GM19043 (cell line): ENCODE results near the gene SAMMSON.

Experiments used
- ATAC-seq: cut with Tn5 transposase; IDR thresholded peaks from one replicate; pipeline ENCODE4 v1.9.1; 2021; ENCODE audit warnings: low read depth; ENCODE audit not compliant: unreplicated experiment

The SAMMSON gene

GRCh38 chr3:69999140-70000027 is at the start of gene SAMMSON:
SAMMSON (plus strand) TSS chr3:69999733.
- no peak for ATAC-seq

DNA sequence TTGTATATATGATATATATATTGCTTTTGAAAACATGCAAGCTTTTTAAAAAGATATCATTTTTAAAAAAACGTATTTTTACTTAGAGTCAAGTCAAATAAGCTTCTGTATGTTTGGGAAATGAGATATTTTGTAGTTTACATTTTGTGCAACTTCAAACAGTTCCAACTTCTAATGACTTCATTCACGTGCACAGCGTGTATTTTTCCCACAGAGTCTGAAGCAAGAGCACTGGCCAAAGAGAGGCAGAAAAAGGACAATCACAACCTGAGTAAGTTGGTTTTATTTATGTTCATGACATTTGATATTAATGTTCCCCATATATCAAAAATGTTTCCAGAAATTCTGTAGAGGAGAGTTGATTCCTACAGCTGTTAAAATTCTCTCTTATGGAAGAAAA is 47.9 kb upstream of the SAMMSON start:
- no peak for ATAC-seq

DNA sequence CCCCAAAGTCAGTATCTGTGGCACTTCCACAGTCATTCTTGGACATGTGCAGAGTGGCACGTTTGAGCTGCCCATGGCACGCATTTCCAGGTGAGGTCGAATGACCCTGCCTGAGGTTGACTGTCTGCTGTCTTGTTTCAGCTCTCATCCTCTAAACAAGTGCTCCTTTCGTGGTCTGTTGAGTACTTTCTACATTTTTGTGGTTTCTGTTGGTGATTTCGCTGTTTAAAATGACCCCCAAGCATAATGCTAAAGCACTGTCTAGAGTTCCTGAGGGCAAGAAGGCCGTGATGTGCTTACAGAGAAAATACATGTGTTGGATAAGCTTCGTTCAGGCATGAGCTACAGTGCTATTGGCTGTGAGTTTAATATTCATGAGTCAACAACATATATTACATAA is 40.0 kb upstream of the SAMMSON start:
- ATAC-seq = no peak

DNA sequence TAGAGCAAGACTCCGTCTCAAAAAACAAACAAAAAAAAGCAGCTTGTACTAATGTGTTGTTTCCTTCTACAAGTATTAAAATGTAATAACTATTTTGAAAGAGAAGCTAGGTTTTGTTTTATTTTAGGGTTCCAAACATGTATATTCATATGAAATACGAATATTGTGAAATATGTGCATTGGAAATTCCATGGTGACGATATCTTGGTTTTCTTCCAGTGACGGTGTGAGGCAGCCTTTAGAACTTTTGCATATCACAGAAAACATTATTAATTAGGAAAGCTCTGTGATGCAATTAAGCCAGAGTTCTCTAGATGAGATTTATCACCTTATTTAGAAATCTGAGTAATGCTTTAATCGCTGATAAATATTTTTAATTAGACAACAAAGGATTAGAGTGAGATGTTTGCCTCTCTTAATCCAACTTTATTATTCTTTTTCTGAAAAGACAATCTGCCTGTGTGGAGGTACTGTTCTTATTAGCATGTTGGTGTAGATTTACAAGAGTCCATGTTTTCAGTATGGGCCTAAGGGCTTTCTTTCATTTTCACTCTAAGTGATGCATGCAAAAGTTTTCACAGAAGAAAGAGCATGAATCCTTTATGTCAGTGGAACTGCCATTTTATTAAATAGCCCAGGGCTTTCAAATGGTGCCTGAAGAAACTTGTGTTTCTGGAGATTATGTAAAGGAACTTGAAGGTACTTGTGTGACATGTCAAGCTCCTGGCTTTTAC is 37.7 kb upstream of the SAMMSON start:
- no peak for ATAC-seq

DNA sequence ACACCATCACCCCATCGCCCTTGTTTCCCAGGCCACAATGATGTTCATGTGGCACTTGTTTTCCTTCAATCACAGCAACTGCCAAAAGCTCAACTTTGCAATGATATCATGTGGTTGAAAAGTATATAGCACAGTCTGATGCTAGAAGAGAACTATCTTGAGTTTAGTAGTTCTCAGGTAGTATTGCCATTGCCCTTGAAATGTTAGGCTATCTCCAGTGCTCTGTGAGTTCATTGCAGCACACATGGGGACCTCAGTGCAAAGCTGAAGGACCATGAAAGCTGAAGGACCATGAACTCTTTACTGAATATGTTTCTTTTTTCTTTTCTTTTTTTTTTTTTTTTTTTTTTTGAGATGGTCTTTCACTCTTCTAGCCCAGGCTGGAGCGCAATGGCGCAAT is 35.9 kb upstream of the SAMMSON start:
- no peak for ATAC-seq

DNA sequence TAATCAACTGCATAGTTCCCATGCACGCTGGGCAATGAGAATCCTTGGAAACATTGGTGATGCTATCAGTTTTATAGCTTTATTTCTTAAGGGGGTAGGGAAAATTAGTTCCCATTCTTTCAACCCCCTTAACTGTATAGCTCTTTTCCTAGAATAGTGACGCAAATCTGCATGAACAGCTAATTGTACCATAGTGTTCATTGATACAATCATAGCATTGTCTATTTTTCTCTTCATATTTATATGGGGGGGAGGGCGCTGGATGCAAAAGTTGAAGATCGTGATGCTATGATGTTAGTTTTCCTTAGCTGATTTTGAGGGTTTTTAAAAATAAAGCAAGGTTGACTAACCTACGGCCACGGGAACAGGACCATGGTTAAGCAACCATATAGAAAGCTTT is 32.4 kb upstream of the SAMMSON start:
- no peak for ATAC-seq

- ATAC-seq = no peak
Measured at GRCh38 chr3:69970827-69971226, 28.7 kb upstream of the SAMMSON start.

GRCh38 chr3:69972672-69973071 is 26.9 kb upstream of the SAMMSON start:
- no peak for ATAC-seq

GRCh38 chr3:69976021-69976420 is 23.5 kb upstream of the SAMMSON start:
- ATAC-seq = no peak

DNA sequence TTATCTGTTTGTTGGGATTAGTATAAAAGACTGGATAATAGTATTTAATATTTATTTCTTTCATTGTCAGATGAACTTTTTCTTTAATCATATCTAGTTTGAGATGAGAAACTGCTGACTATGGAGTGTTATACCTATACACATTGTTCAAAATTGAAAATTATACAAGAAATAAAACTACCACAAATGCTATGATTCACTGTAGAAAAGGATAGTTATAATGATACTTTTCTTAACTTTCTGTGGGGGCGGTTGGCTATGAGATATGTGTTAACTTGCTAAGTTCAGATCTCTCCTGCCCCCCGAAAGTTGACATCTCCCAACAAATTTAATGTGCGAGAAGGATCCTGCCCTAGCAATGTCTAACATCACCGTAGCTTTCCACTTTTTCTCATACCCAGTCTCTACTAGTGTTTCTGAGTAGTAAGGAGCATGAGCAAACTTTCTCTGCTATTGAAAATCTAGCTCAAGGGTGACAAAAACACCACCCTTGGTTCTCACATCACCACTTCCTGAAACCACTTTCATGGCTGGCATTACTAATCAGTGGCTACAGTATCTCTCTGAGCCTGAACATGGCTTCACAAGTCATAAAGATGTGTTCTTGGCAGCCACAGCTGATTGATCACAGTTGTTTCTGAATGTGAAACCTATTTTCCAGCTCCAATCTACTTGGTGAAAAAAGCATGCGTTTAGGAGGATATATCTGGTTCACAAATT is 15.8 kb upstream of the SAMMSON start:
- ATAC-seq = no peak

DNA sequence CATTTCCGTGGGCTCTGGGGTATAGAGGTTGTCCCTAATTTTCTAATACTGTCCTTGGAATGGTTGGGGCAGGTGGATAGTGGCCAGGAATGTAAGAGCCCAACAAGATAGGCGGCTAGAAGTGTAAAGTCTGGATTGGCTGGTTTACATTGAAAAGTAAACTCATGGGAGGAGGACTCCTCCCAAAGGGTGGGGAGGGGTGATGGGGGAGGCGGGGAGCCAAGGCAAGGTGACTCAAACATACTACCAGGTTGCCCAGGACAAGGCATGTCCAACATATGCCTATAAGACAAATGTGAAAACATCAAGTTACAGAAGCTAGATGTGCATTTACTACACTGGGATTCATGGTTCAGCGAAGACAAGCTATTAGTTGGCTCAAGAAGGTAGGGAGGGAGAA is 14.3 kb upstream of the SAMMSON start:
- ATAC-seq = no peak

DNA sequence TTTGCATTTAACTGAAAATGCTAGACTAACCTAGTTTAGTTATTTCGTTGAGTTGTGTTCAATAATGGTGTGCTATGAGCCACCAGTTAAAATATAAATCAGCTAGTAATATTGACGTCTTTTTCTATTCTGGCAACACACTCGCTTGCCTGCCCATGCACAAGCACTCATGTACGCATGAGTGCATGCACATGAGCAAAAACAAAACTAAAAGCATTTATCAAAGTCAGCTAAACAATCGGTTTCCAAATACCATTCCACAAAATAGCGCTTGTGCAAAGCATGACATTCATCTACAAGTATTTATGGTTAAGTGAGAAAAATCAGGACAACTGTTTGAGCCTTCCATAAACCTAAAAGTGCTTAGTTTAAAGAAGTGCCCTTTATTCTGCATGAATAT is 13.1 kb upstream of the SAMMSON start:
- ATAC-seq = no peak

- ATAC-seq = no peak
Measured at GRCh38 chr3:69987833-69988232, 11.7 kb upstream of the SAMMSON start.

DNA sequence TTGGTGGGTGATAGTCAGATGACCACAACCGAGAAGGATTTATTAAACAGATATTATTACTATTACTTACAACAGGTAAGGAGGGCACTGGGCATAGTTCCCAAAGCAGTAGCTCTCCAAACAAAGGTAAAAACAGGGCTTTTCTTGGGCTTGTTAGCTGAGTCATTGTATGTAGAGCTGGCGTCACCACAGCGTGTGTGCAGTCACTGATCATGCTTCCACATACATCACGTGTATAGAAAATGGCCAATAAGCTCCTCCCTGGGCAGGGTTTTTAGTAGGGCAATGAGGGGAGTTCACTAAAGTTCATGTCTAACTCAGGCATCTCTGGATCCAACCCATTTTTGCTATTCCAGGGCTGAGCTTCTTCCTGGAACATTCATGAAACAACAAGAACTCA is 5.8 kb upstream of the SAMMSON start:
- no peak for ATAC-seq

DNA sequence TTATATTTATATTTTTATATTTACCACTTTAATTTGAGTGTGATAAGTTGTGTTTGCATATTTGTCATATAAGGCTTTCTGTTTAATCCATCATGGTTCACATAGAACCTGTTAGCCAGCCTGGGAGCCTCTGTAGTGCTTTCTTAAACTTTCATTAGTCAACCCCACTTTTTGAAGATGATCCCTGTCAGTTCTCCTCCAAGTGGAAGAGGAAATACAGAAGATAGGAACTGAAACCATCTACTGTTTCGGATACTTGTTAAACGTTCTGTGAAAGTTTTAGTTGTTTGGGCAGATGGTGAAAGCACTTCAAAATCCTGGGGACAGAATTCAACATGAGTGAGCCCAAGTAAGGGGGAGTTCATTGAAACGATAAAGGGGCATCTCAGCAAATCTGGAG is 4.6 kb upstream of the SAMMSON start:
- ATAC-seq = no peak

GRCh38 chr3:69997631-69998307 is 1.8 kb upstream of the SAMMSON start:
- ATAC-seq = no peak

DNA sequence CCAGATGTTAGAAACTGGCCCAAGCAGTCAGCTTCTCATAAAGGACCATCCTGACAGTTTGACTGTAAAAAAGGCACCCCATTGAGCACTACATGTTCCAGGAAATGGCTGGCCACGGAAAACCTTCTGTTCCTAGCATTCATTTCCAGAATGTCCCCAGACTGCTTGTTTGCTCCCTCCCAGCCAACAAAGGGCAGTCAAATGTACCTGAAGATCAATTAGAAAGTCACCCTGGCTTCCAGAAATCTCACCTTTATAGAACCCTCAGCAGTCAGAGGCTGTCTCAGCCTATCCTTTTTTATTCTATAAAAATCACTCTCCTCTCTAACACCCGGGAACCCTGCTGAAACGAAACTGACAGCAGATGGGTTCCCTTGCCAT is 784 bp upstream of the SAMMSON start:
- ATAC-seq = no peak

GRCh38 chr3:70000028-70000410 is 486 bp downstream of the SAMMSON start:
- no peak for ATAC-seq

DNA sequence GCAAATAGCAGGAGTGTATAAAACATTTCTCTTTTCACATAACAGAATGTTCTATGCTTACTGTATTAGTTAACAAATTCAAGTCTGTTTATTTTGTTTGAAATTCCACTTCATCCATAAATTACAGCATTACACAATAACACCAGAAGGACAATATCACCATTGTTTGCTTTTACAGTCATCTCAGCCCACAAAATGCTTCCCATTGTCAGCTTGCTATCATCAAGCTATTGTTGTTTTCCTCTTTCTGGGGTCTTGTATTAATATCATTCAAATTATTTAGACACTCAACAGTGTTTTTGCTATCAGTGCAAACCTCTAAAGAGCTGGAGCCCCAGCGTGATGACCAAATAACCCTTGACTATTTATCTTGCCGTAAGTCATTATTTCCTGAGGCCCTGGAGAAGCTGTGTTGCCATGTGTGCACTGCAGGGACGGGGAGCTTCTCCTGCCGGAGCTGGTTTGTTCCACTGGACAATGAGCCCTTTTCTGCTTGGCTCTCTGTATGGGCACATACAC is 1.1 kb downstream of the SAMMSON start:
- no peak for ATAC-seq

DNA sequence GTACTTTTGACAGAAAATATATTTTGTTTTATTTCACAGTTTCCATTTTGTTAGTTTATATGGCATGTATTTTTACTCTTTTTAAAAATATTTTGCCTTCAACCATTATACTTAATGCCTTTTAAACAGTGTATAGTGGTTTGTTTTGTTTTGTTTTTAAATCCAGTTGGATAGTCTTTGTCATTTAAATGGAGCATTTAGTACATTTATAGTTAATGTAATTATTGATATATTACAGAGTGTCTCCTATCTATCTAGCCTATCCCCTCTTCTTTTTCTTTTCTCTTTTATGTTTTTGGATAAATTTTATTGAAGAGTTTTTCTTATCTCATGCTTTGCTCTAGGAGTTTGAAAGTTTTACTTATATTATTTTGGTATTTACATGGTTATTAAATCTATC is 3.6 kb downstream of the SAMMSON start:
- no peak for ATAC-seq

GRCh38 chr3:70006089-70006488 is 6.6 kb downstream of the SAMMSON start:
- ATAC-seq = no peak
